RWPE2 (cell line): ENCODE data around the gene HOXB5.

Experiments used
- ATAC-seq: fragments of 200-7000 bp; cut with Tn5 transposase; 3 replicates; pipeline ENCODE4 v1.9.1; 2021; ENCODE audit warnings: low read depth
- DNase-seq: peaks from one replicate; pipeline ENCODE4 v3.0.0-alpha.2; 2020; ENCODE audit warnings: low spot score
- H3K27ac ChIP-seq: fragments of 450-650 bp; 2 replicates; pipeline ENCODE4 v1.5.1; 2017; ENCODE audit warnings: mild to moderate bottlenecking; ENCODE audit not compliant: poor library complexity, severe bottlenecking
- H3K27me3 ChIP-seq: fragments of 250-450 bp; sonication (Bioruptor Pico); 2 replicates; pipeline ENCODE4 v1.5.1; 2021; ENCODE audit warnings: mild to moderate bottlenecking, moderate library complexity; ENCODE audit not compliant: insufficient read depth, poor library complexity, severe bottlenecking
- H3K36me3 ChIP-seq: fragments of 250-450 bp; sonication (Bioruptor Pico); 2 replicates; pipeline ENCODE4 v1.5.1; 2020; ENCODE audit warnings: low read depth, mild to moderate bottlenecking, moderate library complexity
- H3K4me1 ChIP-seq: fragments of 250-450 bp; sonication (Bioruptor Pico); 2 replicates; pipeline ENCODE4 v1.5.1; 2021; ENCODE audit warnings: mild to moderate bottlenecking, moderate library complexity; ENCODE audit not compliant: insufficient read depth, poor library complexity, severe bottlenecking
- H3K4me3 ChIP-seq: fragments of 250-450 bp; sonication (Bioruptor Pico); 2 replicates; pipeline ENCODE4 v1.5.1; 2021; ENCODE audit warnings: mild to moderate bottlenecking, moderate library complexity; ENCODE audit not compliant: severe bottlenecking
- H3K9me3 ChIP-seq: fragments of 250-450 bp; sonication (Bioruptor Pico); 2 replicates; pipeline ENCODE4 v1.5.1; 2021; ENCODE audit warnings: mild to moderate bottlenecking, moderate library complexity; ENCODE audit not compliant: severe bottlenecking
- CTCF ChIP-seq: fragments of 450-650 bp; IDR thresholded peaks from one replicate; pipeline ENCODE4 v1.5.1; 2017; ENCODE audit warnings: mild to moderate bottlenecking, moderate library complexity; ENCODE audit not compliant: poor library complexity, severe bottlenecking

Gene HOXB5

GRCh38 chr17:48593126-48593829 is at the start of gene HOXB5:
Gene HOXB5 (minus strand): TSS chr17:48593779. CDS start chr17:48593682, 97 bp downstream.
- Histone ChIP-seq H3K36me3 (no peaks in the 10 kb centered on the region), H3K4me1 (no peaks in the 10 kb centered on the region), H3K27ac (no peak within 1 kb of the TSS), H3K9me3 (no peaks in the 10 kb centered on the region), H3K27me3 (no peaks in the 10 kb centered on the region), H3K4me3 (no peak within 1 kb of the TSS)
- no peak for DNase-seq
- no peak for ATAC-seq
- no peak for TF ChIP-seq CTCF

GRCh38 chr17:48642843-48643696 is 49.5 kb upstream of the HOXB5 start:
- no peak for DNase-seq
- H3K4me3 ChIP-seq, result no peak overlapping the region
- H3K4me1 ChIP-seq, result no peaks in the 10 kb centered on the region
- no peaks in the 10 kb centered on the region for H3K36me3 ChIP-seq
- TF ChIP-seq CTCF, result no peak
- peaks cover 17% of the 10 kb centered on the region for H3K27me3 ChIP-seq
- H3K27ac ChIP-seq, result no peak overlapping the region
- ATAC-seq, result no peak
- H3K9me3 ChIP-seq, result no peaks in the 10 kb centered on the region

GRCh38 chr17:48642059-48642842 is 48.7 kb upstream of the HOXB5 start:
- H3K27me3 ChIP-seq, result peaks cover 17% of the 10 kb centered on the region
- ATAC-seq (no peak), DNase-seq (no peak)
- no peak for TF ChIP-seq CTCF
- H3K9me3 ChIP-seq, result no peaks in the 10 kb centered on the region
- H3K27ac ChIP-seq, result no peak overlapping the region
- H3K4me1 ChIP-seq, result no peaks in the 10 kb centered on the region
- no peaks in the 10 kb centered on the region for H3K36me3 ChIP-seq
- no peak overlapping the region for H3K4me3 ChIP-seq

- Histone ChIP-seq H3K4me3 (no peak overlapping the region), H3K9me3 (no peaks in the 10 kb centered on the region), H3K4me1 (no peaks in the 10 kb centered on the region), H3K36me3 (no peaks in the 10 kb centered on the region), H3K27me3 (peaks cover 13% of the 10 kb centered on the region), H3K27ac (no peak overlapping the region)
- DNase-seq (no peak), ATAC-seq (no peak)
- no peak for TF ChIP-seq CTCF
Observed at GRCh38 chr17:48641541-48642058, 48.0 kb upstream of the HOXB5 start.
